Stimulated activated memory B cell treated with anti-CD40 and anti-IgM and Interleukin-4, amounts not matched to agents 10 μg/mL and 1 μg/mL and 100 μg/mL, for 72 hours (primary cell): ENCODE measurements around the gene AFF3.
"Not testable (repeated sequence)": the region's sequence is repeated elsewhere in the genome, so short reads cannot be mapped to it uniquely, and the experiment has no call there.

Source experiments
- ATAC-seq: fragments of 150-1000 bp; cut with Tn5 transposase; 2 replicates; pipeline ENCODE4 v1.10.0; 2021
- H3K27ac Mint-ChIP-seq: one replicate; pipeline ENCODE4 v1.8.0; 2022; ENCODE audit warnings: mild to moderate bottlenecking, mixed read lengths
- H3K27me3 Mint-ChIP-seq: one replicate; pipeline ENCODE4 v1.8.0; 2022; ENCODE audit warnings: mixed read lengths
- H3K36me3 Mint-ChIP-seq: one replicate; pipeline ENCODE4 v1.8.0; 2022; ENCODE audit warnings: mixed read lengths
- H3K4me1 Mint-ChIP-seq: one replicate; pipeline ENCODE4 v1.8.0; 2022; ENCODE audit warnings: mixed read lengths
- H3K4me3 Mint-ChIP-seq: one replicate; pipeline ENCODE4 v1.8.0; 2022; ENCODE audit warnings: mild to moderate bottlenecking, moderate library complexity, mixed read lengths
- H3K9me3 Mint-ChIP-seq: one replicate; pipeline ENCODE4 v1.8.0; 2022; ENCODE audit warnings: mixed read lengths

AFF3 gene

GRCh38 chr2:100136310-100136709, 6.1 kb downstream of the AFF3 start:
- Mint-ChIP-seq H3K36me3 (peaks cover 5% of the 10 kb centered on the region), H3K4me3 (no peak overlapping the region), H3K9me3 (no peaks in the 10 kb centered on the region), H3K27ac (no peak overlapping the region), H3K4me1 (peaks cover 41% of the 10 kb centered on the region), H3K27me3 (no peaks in the 10 kb centered on the region)
- ATAC-seq, result peak; percentile 71

- no peak overlapping the region for H3K27ac Mint-ChIP-seq
- H3K4me3 Mint-ChIP-seq, result no peak overlapping the region
- no peaks in the 10 kb centered on the region for H3K27me3 Mint-ChIP-seq
- peak; percentile 82 for ATAC-seq
- no peaks in the 10 kb centered on the region for H3K9me3 Mint-ChIP-seq
- H3K36me3 Mint-ChIP-seq, result peaks cover 2% of the 10 kb centered on the region
- peaks cover 43% of the 10 kb centered on the region for H3K4me1 Mint-ChIP-seq
Observed at GRCh38 chr2:100135415-100135814, 7.0 kb downstream of the AFF3 start.

GRCh38 chr2:100130595-100131391, 11.6 kb downstream of the AFF3 start:
- no peaks in the 10 kb centered on the region for H3K27me3 Mint-ChIP-seq

DNA sequence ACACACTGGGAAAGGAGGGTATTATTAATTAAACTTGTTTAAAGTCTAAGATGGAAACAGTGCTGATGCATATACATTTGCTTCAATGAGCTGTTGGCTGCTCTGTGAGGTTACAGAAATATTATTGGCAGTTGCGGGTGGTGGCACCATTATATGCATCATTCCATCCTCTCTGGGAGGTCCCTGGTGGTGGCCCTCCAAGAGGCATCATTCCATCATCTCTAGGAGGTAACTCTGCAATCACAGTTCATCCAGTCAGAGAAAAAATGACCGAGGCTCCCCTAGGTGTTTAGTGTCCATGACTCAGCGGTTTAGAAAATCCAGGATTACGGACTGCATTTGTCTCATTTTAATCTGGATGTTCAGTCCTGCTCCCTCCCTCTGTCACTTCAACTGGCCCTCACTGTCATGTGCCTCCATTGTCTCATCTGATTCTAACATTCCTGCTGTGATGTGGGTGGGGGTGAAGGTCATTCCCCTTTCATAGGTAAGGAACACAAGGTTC, 15.4 kb downstream of the AFF3 start:
- H3K27me3 Mint-ChIP-seq, result no peaks in the 10 kb centered on the region
- peak overlapping the region; percentile 49 for H3K27ac Mint-ChIP-seq
- ATAC-seq, result no peak
- peaks cover 61% of the 10 kb centered on the region for H3K36me3 Mint-ChIP-seq
- H3K9me3 Mint-ChIP-seq, result no peaks in the 10 kb centered on the region
- no peak overlapping the region for H3K4me3 Mint-ChIP-seq
- peaks cover 62% of the 10 kb centered on the region for H3K4me1 Mint-ChIP-seq

More at GRCh38 chr2:100130595-100131391, 11.6 kb downstream of the AFF3 start:
- peak overlapping the region; percentile 65 for H3K27ac Mint-ChIP-seq
- no peaks in the 10 kb centered on the region for H3K9me3 Mint-ChIP-seq
- ATAC-seq, result peak; percentile 82
- no peak overlapping the region for H3K4me3 Mint-ChIP-seq
- H3K36me3 Mint-ChIP-seq, result peaks cover 27% of the 10 kb centered on the region
- H3K4me1 Mint-ChIP-seq, result peaks cover 40% of the 10 kb centered on the region

DNA sequence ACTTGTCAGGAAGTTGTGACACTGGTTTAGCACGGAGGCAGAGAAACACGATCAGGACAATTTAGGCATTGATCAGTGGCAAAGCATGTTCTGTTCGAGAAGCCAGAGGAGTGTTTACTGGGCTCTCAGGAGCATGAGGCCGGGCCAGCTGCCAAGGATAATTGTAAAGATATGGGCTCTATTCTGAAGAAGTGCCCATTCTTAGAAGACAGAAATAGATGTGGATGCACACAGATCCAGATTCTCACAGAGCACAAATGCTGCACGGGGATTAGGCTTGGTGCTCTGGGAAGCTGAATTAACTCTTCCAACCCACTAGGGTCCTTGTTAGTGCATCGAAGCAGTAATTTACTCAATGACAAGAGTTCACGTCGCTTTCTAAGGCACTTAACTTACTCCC, 16.2 kb downstream of the AFF3 start:
- Mint-ChIP-seq H3K4me3 (no peak overlapping the region), H3K9me3 (no peaks in the 10 kb centered on the region), H3K27me3 (no peaks in the 10 kb centered on the region), H3K36me3 (peaks cover 67% of the 10 kb centered on the region), H3K27ac (no peak overlapping the region), H3K4me1 (peaks cover 63% of the 10 kb centered on the region)
- ATAC-seq, result no peak

GRCh38 chr2:100125626-100126025, 16.8 kb downstream of the AFF3 start:
- peaks cover 72% of the 10 kb centered on the region for H3K36me3 Mint-ChIP-seq
- no peak overlapping the region for H3K4me3 Mint-ChIP-seq
- no peaks in the 10 kb centered on the region for H3K9me3 Mint-ChIP-seq
- peaks cover 63% of the 10 kb centered on the region for H3K4me1 Mint-ChIP-seq
- no peaks in the 10 kb centered on the region for H3K27me3 Mint-ChIP-seq
- H3K27ac Mint-ChIP-seq, result peak overlapping the region; percentile 25
- no peak for ATAC-seq

- Mint-ChIP-seq H3K4me1 (peaks cover 54% of the 10 kb centered on the region), H3K27ac (peak overlapping the region; percentile 4), H3K4me3 (no peak overlapping the region), H3K36me3 (peaks cover 76% of the 10 kb centered on the region), H3K9me3 (no peaks in the 10 kb centered on the region), H3K27me3 (no peaks in the 10 kb centered on the region)
- ATAC-seq, result no peak
Observed at GRCh38 chr2:100124761-100125160, 17.6 kb downstream of the AFF3 start.

GRCh38 chr2:100121124-100121718, 21.2 kb downstream of the AFF3 start:
- peaks cover 82% of the 10 kb centered on the region for H3K36me3 Mint-ChIP-seq

DNA sequence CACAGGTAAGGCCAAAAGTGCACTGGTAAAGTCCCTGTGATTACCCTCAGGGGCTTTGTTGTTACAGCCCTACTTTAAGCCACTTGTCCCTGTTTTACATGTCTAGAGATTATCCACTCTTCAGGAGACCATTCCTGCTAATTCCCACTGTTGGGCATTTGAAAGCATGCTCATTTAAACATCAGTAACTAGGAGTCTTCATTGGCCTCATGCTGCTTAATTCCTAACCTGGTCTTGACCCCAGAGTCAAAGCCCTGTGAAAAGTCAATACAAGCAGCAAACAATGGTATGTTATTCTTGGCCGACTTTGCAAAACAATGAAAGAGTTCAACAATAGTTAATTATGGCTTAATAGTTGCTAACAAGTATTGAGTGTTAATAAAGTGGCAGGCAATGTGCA, 23.2 kb downstream of the AFF3 start:
- Mint-ChIP-seq H3K27me3 (no peaks in the 10 kb centered on the region), H3K27ac (no peak overlapping the region), H3K4me1 (peaks cover 35% of the 10 kb centered on the region), H3K36me3 (peaks cover 65% of the 10 kb centered on the region), H3K9me3 (peaks cover 6% of the 10 kb centered on the region), H3K4me3 (no peak overlapping the region)
- ATAC-seq, result no peak

More at GRCh38 chr2:100121124-100121718, 21.2 kb downstream of the AFF3 start:
- H3K27ac Mint-ChIP-seq, result peak overlapping the region; percentile 59
- no peaks in the 10 kb centered on the region for H3K27me3 Mint-ChIP-seq
- ATAC-seq, result no peak
- no peak overlapping the region for H3K4me3 Mint-ChIP-seq
- peaks cover 39% of the 10 kb centered on the region for H3K4me1 Mint-ChIP-seq
- H3K9me3 Mint-ChIP-seq, result peaks cover 5% of the 10 kb centered on the region

DNA sequence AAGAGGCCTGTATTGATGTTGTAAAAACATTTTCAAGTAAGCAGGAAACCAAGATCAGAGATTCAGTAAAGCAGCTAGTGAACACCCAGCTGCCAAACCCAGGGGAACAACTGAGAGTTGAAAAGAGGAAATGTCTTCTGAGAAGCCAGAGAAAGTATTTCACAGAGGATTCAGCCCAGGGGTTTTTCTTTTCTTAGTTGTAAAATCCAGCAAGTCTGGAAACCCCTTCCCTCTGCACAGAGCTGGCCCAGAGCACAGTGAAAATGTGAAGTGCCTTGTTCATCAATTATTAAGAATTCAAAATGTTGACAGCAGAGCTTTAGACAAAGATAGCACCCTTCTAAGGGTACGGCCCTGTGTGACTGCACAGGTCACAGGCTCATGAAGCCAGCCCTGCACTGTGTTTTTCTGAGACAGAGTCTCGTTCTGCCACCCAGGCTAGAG, 28.4 kb downstream of the AFF3 start:
- Mint-ChIP-seq H3K27ac (peak overlapping the region; percentile 67), H3K9me3 (peaks cover 6% of the 10 kb centered on the region), H3K4me1 (peaks cover 60% of the 10 kb centered on the region), H3K4me3 (peak overlapping the region; percentile 5), H3K36me3 (peaks cover 34% of the 10 kb centered on the region), H3K27me3 (no peaks in the 10 kb centered on the region)
- ATAC-seq, result peak; percentile 89

- Mint-ChIP-seq H3K9me3 (no peaks in the 10 kb centered on the region), H3K27me3 (no peaks in the 10 kb centered on the region), H3K4me1 (peaks cover 88% of the 10 kb centered on the region), H3K4me3 (peak overlapping the region; percentile 35), H3K36me3 (peaks cover 16% of the 10 kb centered on the region), H3K27ac (peak overlapping the region; percentile 67)
- peak; percentile 89 for ATAC-seq
Observed at GRCh38 chr2:100110614-100111000, 31.8 kb downstream of the AFF3 start.

DNA sequence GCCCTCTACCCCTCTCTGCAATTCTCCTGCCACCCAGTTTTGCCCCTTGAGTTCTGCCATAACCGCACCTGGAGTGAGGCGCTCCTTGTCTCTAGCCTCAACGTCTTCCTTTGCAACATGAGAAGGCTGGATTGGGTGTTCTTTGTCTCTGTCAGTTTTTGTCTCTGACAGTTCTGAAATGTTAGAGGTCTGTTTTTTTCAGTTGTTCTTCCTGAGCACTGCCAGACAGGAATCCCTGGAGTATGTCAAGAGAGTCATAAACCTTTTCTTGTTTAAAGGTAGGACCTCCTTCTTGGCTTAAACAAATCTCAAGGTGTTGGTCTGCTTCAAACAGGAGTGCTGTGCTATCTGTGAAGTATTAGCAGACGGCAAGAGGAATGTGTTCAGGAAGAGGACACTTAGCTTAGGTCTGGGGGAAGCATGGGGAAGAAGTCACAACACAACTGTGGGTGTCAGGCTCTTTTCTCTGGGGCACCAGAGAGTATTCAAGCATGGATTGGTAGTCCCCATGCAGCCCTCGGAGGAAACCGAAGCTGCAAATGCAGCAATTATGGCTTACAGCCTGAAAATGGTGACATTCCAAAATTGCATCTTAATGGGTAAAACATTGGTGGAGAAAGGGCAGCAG, 32.3 kb downstream of the AFF3 start:
- no peaks in the 10 kb centered on the region for H3K9me3 Mint-ChIP-seq
- peak overlapping the region; percentile 35 for H3K4me3 Mint-ChIP-seq
- H3K36me3 Mint-ChIP-seq, result peaks cover 16% of the 10 kb centered on the region
- H3K27ac Mint-ChIP-seq, result peak overlapping the region; percentile 67
- peak; percentile 54 for ATAC-seq
- H3K4me1 Mint-ChIP-seq, result peaks cover 87% of the 10 kb centered on the region
- no peaks in the 10 kb centered on the region for H3K27me3 Mint-ChIP-seq

DNA sequence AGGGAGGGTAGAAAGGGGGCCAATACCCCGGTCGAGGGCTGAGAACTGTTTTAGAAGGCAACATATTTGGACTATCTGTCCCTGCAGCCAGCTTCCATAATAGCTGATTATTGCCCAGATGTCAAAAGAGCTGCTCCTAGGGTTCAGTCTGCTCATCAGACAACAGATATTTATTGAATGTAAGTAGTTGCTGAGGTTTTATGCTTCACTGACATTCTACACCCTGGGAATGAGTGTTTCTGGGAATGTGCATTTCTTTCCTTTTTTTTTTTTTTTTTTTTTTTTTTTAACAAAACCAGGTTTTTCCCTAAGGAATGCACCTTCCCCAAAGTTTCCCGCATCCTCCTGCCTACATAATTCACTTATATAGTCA, 33.8 kb downstream of the AFF3 start:
- H3K4me3 Mint-ChIP-seq, H3K27me3 Mint-ChIP-seq, H3K9me3 Mint-ChIP-seq, ATAC-seq: not testable (repeated sequence)
- peaks cover 72% of the 10 kb centered on the region for H3K4me1 Mint-ChIP-seq
- H3K36me3 Mint-ChIP-seq, result peaks cover 16% of the 10 kb centered on the region
- H3K27ac Mint-ChIP-seq, result peak overlapping the region; percentile 67

DNA sequence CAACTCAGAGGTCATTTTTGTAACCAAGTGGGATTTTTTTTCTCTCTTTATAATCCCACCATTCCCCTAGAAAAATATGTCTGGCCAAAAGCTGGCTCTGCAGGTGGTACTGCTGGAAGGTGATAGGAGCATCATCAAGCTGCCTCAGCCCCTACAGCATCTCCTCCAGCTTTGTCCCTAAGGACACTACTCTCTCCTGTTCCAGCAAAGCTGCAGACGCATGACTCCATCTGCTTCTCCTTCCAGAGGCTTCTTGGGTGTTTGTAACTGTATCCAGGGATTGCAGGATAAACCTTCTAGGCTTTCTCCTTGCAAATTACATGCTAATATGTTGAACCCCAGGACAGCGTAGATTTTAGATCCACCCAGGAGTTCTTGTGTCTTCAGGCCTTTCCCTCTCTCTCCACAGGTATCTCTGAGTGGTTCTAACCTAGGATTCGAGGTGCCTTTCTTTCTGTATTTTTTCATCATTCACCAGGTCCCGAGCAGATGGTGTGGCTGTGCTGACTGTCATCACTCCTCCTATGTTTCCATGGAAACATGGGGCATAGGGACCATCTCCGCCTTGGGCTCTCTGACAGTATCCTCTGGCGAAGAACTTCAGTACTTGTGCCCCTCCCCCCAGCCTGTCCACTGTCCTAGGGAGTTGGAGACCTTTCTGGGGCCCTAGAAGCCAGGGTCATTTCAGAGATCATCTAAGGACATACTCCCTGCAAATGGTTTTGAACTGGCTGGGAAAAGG, 34.3 kb downstream of the AFF3 start:
- Mint-ChIP-seq H3K27ac (peak overlapping the region; percentile 67), H3K36me3 (peaks cover 16% of the 10 kb centered on the region), H3K4me1 (peaks cover 71% of the 10 kb centered on the region)

GRCh38 chr2:100107440-100107839, 35.0 kb downstream of the AFF3 start:
- Mint-ChIP-seq H3K36me3 (peaks cover 13% of the 10 kb centered on the region), H3K27me3 (no peaks in the 10 kb centered on the region), H3K4me1 (peaks cover 67% of the 10 kb centered on the region), H3K9me3 (no peaks in the 10 kb centered on the region), H3K27ac (no peak overlapping the region), H3K4me3 (no peak overlapping the region)
- ATAC-seq, result no peak

More for the DNA sequence above, 34.3 kb downstream of the AFF3 start:
- H3K4me3 Mint-ChIP-seq, result no peak overlapping the region
- no peaks in the 10 kb centered on the region for H3K9me3 Mint-ChIP-seq
- H3K27me3 Mint-ChIP-seq, result no peaks in the 10 kb centered on the region
- no peak for ATAC-seq
